GM19467 (cell line): Measurements from ENCODE around the gene TPCN2.
"Not testable (repeated sequence)": the region's sequence is repeated elsewhere in the genome, so short reads cannot be mapped to it uniquely, and the experiment has no call there.

ENCODE experiments used
- ATAC-seq: cut with Tn5 transposase; IDR thresholded peaks from one replicate; pipeline ENCODE4 v1.9.1; 2021; ENCODE audit warnings: mild to moderate bottlenecking, moderate library complexity; ENCODE audit not compliant: unreplicated experiment

Gene TPCN2

GRCh38 chr11:69141742-69142141 lies 93.0 kb downstream of the TPCN2 start:
- no peak for ATAC-seq

GRCh38 chr11:69142895-69143294 lies 94.2 kb downstream of the TPCN2 start:
- no peak for ATAC-seq

GRCh38 chr11:69144316-69145049 lies 95.8 kb downstream of the TPCN2 start:
- no peak for ATAC-seq

- no peak for ATAC-seq
Measured at GRCh38 chr11:69145050-69145380, 96.3 kb downstream of the TPCN2 start.

GRCh38 chr11:69148377-69148762 lies 99.6 kb downstream of the TPCN2 start:
- ATAC-seq = no peak

- no peak for ATAC-seq
Measured at GRCh38 chr11:69148806-69149205, 100.1 kb downstream of the TPCN2 start.

- ATAC-seq = not testable (repeated sequence)
Measured at GRCh38 chr11:69149338-69150045, 100.8 kb downstream of the TPCN2 start.

- no peak for ATAC-seq
Measured at GRCh38 chr11:69150175-69150574, 101.4 kb downstream of the TPCN2 start.

GRCh38 chr11:69151836-69152235 lies 103.1 kb downstream of the TPCN2 start:
- ATAC-seq = no peak

GRCh38 chr11:69152733-69153421 lies 104.1 kb downstream of the TPCN2 start:
- no peak for ATAC-seq

- ATAC-seq = no peak
Measured at GRCh38 chr11:69153661-69154060, 104.9 kb downstream of the TPCN2 start.

GRCh38 chr11:69154211-69154913 lies 105.6 kb downstream of the TPCN2 start:
- ATAC-seq = no peak

- no peak for ATAC-seq
Measured at GRCh38 chr11:69154938-69155301, 106.2 kb downstream of the TPCN2 start.

- ATAC-seq = no peak
Measured at GRCh38 chr11:69155302-69156234, 106.8 kb downstream of the TPCN2 start, which contains the start of gene SMIM38. Gene SMIM38 (plus strand): TSS chr11:69155935. CDS start chr11:69157847, 1,912 bp downstream.

- no peak for ATAC-seq
Measured at GRCh38 chr11:69156235-69156639, 107.5 kb downstream of the TPCN2 start.

GRCh38 chr11:69156673-69157155 lies 108.0 kb downstream of the TPCN2 start:
- no peak for ATAC-seq

GRCh38 chr11:69157156-69157821 lies 108.6 kb downstream of the TPCN2 start:
- no peak for ATAC-seq

- ATAC-seq = no peak
Measured at GRCh38 chr11:69157822-69158231, 109.1 kb downstream of the TPCN2 start.

- no peak for ATAC-seq
Measured at GRCh38 chr11:69158301-69159149, 109.8 kb downstream of the TPCN2 start.
